Ishikawa (cell line): ENCODE measurements around the gene NEURL2.
A peak's percentile ranks its signal among the peaks of the same experiment; 100 is the strongest.

Experiments used
- CEBPB ChIP-seq: IDR thresholded peaks from 2 replicates; pipeline ENCODE4 v1.6.1; 2012
- CREB1 ChIP-seq: IDR thresholded peaks from 2 replicates; pipeline ENCODE4 v1.6.1; 2012; ENCODE audit warnings: low read depth
- EGR1 ChIP-seq: IDR thresholded peaks from 2 replicates; pipeline ENCODE4 v1.6.1; 2012
- EP300 ChIP-seq: IDR thresholded peaks from 2 replicates; pipeline ENCODE4 v1.6.1; 2012; ENCODE audit warnings: borderline replicate concordance
- FOXM1 ChIP-seq: IDR thresholded peaks from 2 replicates; pipeline ENCODE4 v1.6.1; 2012; ENCODE audit warnings: low read depth, borderline replicate concordance
- NFIC ChIP-seq: IDR thresholded peaks from 2 replicates; pipeline ENCODE4 v1.6.1; 2012
- RAD21 ChIP-seq: IDR thresholded peaks from 2 replicates; pipeline ENCODE4 v1.6.1; 2012; ENCODE audit warnings: low read depth
- TAF1 ChIP-seq: IDR thresholded peaks from 2 replicates; pipeline ENCODE4 v1.6.1; 2012; ENCODE audit warnings: low read depth, mild to moderate bottlenecking
- TCF12 ChIP-seq: IDR thresholded peaks from 2 replicates; pipeline ENCODE4 v1.6.1; 2012; ENCODE audit warnings: low read depth
- TEAD4 ChIP-seq: IDR thresholded peaks from 2 replicates; pipeline ENCODE4 v1.6.1; 2012
- YY1 ChIP-seq: IDR thresholded peaks from 2 replicates; pipeline ENCODE4 v1.6.1; 2012; ENCODE audit warnings: low read depth
- ZBTB7A ChIP-seq: IDR thresholded peaks from 2 replicates; pipeline ENCODE4 v1.6.1; 2012; ENCODE audit warnings: low read depth
- TF ChIP-seq, protein P1 (sequence below): IDR thresholded peaks from 2 replicates; pipeline ENCODE4 v1.6.1; 2012
- TF ChIP-seq, protein P2 (sequence below): IDR thresholded peaks from 2 replicates; pipeline ENCODE4 v1.6.1; 2012
- TF ChIP-seq, protein P3 (sequence below): IDR thresholded peaks from 2 replicates; pipeline ENCODE4 v1.6.1; 2012; ENCODE audit warnings: low read depth, mild to moderate bottlenecking

Gene NEURL2

DNA sequence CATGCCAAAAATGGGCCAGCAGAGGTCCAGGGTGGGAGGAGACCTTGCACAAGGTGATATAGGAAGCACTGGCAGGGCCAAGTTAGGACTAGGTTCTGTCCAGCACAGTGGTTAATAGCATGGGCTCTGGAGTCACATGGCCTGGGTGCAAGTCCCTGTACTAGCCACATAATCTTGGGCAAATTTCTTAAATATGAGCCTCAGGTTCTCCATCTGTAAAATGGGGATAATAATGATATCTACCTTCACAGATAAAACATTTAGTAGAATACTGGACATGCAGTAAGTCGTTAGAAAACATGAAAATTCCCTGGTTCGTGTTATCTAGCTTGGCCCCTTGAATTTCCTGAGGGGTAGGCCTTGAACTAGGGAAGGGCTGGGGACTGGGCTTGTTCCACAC is 6.3 kb upstream of the NEURL2 start:
- TF ChIP-seq, protein P1, sequence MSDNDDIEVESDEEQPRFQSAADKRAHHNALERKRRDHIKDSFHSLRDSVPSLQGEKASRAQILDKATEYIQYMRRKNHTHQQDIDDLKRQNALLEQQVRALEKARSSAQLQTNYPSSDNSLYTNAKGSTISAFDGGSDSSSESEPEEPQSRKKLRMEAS: no peak
- no peak for TF ChIP-seq ZBTB7A

DNA sequence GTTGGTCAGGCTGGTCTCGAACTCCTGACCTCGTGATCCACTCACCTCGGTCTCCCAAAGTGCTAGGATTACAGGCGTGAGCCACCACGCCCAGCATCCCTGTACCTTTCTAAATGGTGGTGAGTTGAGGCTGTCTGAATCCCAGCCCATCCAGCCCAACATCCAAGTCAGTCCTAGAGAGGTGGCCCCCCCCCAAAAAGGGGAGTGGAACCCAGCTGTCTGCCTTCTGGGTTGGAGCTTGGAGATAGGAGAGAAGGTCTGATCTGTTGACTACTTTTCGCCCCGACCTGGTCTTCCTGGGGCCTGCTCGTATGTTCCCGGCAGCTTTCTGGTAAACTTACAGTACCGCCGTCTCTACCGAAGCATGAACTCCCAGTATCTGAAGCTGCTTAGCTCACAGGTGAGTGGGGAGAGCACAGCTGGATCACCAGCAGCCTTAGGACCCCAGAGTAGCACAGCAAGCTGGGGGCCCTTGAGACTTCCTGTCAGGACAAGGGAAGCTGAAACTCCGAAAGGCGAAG is 5.7 kb upstream of the NEURL2 start:
- TF ChIP-seq TCF12 (no peak), RAD21 (no peak), CEBPB (no peak), EGR1 (no peak), YY1 (no peak), ZBTB7A (no peak)
- TF ChIP-seq, protein P2, sequence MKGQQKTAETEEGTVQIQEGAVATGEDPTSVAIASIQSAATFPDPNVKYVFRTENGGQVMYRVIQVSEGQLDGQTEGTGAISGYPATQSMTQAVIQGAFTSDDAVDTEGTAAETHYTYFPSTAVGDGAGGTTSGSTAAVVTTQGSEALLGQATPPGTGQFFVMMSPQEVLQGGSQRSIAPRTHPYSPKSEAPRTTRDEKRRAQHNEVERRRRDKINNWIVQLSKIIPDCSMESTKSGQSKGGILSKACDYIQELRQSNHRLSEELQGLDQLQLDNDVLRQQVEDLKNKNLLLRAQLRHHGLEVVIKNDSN: no peak
- TF ChIP-seq, protein P1: no peak

DNA sequence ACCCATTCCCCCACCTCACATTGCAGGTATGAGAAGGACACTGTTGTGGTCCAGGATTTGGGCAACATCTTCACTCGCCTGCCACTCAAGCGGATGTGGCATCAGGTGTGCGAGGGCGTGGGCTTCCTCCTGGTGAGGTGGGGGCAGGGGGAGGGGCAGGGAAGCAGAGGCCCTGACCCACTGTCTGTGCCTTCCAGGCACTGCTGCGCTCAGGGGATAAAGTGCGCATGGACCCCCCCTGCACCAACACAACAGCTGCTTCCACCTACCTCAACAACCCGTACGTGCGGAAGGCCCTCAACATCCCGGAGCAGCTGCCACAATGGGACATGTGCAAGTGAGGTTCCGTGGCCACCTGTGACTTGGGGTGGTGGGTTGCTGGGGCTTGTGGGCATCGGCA is 3.8 kb upstream of the NEURL2 start:
- TF ChIP-seq EGR1 (no peak), RAD21 (no peak), CEBPB (no peak), YY1 (no peak), EP300 (no peak), NFIC (no peak), TAF1 (no peak), TEAD4 (no peak), FOXM1 (no peak), ZBTB7A (no peak)
- TF ChIP-seq, protein P3, sequence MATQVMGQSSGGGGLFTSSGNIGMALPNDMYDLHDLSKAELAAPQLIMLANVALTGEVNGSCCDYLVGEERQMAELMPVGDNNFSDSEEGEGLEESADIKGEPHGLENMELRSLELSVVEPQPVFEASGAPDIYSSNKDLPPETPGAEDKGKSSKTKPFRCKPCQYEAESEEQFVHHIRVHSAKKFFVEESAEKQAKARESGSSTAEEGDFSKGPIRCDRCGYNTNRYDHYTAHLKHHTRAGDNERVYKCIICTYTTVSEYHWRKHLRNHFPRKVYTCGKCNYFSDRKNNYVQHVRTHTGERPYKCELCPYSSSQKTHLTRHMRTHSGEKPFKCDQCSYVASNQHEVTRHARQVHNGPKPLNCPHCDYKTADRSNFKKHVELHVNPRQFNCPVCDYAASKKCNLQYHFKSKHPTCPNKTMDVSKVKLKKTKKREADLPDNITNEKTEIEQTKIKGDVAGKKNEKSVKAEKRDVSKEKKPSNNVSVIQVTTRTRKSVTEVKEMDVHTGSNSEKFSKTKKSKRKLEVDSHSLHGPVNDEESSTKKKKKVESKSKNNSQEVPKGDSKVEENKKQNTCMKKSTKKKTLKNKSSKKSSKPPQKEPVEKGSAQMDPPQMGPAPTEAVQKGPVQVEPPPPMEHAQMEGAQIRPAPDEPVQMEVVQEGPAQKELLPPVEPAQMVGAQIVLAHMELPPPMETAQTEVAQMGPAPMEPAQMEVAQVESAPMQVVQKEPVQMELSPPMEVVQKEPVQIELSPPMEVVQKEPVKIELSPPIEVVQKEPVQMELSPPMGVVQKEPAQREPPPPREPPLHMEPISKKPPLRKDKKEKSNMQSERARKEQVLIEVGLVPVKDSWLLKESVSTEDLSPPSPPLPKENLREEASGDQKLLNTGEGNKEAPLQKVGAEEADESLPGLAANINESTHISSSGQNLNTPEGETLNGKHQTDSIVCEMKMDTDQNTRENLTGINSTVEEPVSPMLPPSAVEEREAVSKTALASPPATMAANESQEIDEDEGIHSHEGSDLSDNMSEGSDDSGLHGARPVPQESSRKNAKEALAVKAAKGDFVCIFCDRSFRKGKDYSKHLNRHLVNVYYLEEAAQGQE: no peak
- TF ChIP-seq, protein P1: no peak

DNA sequence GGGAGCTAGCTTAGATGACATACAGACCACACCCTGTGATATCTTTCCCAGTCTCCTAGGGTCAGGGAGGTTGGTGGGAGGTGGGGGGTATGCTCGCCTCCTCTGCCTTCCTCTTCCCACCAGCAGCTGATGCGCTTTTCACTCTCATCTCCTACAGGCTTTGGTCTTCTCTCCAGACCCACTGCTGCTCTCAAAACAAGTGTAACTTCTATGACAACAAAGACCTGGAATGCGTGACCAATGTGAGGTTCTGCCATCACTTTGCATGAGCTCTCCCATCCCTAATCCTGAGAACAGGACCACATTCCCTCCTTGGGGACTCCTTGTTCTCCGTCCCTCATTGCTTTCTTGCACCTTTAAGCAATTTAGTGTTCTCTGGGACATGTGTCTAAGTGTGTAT is 2.8 kb upstream of the NEURL2 start:
- TF ChIP-seq FOXM1 (no peak), EGR1 (no peak), TCF12 (no peak), RAD21 (no peak), CREB1 (no peak), TEAD4 (no peak)

DNA sequence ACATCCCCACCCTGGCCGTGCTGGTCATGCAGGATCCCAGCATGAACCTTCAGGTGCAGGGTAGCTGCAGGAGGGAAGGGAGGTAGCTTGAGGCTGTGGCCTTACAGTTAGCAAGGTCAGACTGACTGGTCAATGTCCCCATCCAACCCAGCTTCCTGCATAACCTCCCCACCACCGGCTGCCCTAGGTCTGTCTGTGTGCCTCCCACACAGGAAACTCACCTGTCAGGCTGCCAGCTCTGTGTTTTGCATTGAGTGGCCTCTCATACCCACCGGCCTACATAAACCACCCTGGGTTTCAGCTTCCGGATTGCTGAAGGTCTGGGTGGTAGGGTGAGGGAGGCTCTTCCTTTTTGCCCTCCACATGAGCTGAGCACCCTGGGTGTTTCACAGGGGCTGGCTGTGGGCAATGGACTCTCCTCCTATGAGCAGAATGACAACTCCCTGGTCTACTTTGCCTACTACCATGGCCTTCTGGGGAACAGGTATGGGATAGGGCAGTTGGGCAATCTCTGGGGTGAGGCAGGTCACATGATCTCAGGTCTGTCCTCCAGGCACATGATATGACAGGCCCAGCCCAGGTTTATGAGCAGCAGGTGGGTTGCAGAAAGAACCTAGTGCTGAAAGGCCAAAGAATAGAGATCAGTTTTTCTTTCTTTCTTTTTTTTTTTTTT is 2.0 kb upstream of the NEURL2 start:
- TF ChIP-seq NFIC (no peak), EP300 (no peak), CEBPB (0 out of 2 replicates have a peak, but pooled peaks have one; percentile 1), TEAD4 (no peak), FOXM1 (no peak)
- TF ChIP-seq, protein P2: peak; percentile 34
- TF ChIP-seq, protein P3: no peak

DNA sequence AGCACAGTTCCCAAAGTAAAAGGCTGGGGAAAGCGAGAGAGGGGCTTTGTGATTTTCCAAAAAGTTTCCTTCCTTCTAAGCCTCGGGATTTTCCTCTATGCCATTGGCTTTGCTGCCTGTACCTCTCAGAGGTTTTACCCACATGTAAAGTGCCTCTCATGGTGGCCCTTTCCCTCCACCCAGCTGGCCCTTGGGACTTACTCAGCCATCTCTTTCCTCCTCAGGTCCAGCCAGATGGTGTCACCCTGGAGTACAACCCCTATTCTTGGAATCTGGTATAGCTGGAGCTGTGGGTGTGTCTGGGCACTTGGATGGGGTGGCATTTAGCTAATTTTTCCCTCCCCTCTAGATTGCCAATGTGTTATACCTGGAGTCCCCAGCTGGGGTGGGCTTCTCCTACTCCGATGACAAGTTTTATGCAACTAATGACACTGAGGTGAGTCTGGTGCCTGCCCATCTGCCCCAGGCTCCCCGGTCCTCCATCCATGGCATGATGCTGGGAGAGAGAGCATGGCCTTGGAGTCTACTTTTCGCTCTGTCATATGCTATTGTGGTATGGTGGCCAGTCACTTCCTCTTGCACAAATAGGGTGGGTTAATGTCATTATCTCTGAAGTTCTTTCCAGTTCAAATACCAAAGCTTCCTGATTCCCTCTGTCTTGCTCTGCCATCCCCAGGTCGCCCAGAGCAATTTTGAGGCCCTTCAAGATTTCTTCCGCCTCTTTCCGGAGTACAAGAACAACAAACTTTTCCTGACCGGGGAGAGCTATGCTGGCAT is 1.2 kb upstream of the NEURL2 start:
- TF ChIP-seq RAD21 (0 out of 2 replicates have a peak, but pooled peaks have one; percentile 9), NFIC (no peak)
